Right cardiac atrium (tissue), 5 donors: ENCODE measurements around the gene UXS1. TPM values are rescaled to one million over a fixed set of nuclear protein-coding genes. Genes with fewer than 3 reads are reported as not detected.
A peak's percentile ranks its signal among the peaks of the same experiment; 100 is the strongest.

Experiments
- ATAC-seq, 2 donors: fragments of 200-7000 bp; cut with Tn5 transposase; one replicate each; pipeline versions ENCODE4 v1.8.0 to v1.9.1; 2020; ENCODE audit warnings: moderate library complexity in 2 of 2, mild to moderate bottlenecking in 1 of 2
- DNase-seq, 3 donors: peaks; one replicate each; pipeline ENCODE4 v3.0.0-alpha.2; 2020
- H3K27ac ChIP-seq: one replicate; pipeline ENCODE4 v1.5.1; 2013; ENCODE audit warnings: mild to moderate bottlenecking, low read length, control low read depth, moderate library complexity
- H3K27me3 ChIP-seq: one replicate; pipeline ENCODE4 v1.6.1; 2013; ENCODE audit not compliant: control insufficient read depth, insufficient read depth
- H3K4me1 ChIP-seq: one replicate; pipeline ENCODE4 v1.6.1; 2013; ENCODE audit warnings: low read length; ENCODE audit not compliant: control insufficient read depth, insufficient read depth
- H3K4me3 ChIP-seq: one replicate; pipeline ENCODE4 v1.5.1; 2013; ENCODE audit warnings: low read length, control low read depth
- H3K9me3 ChIP-seq: one replicate; pipeline ENCODE4 v1.6.1; 2013; ENCODE audit warnings: low read length; ENCODE audit not compliant: control insufficient read depth
- WGBS: extraction: QIAGEN DNeasy Blood & Tissue Kit; methylation state at CpG from one replicate; pipeline ENCODE4 v1.1.7; 2013; 5-methylcytosine and 5-hydroxymethylcytosine counted together
- intact Hi-C, 4 donors: fragments of 100-400 bp; cut with DNase I; formaldehyde crosslinking; loops; one replicate each; pipeline versions ENCODE4 v1.11.0 to v1.14.0; 2022 to 2023
- polyA plus RNA-seq: library from polyadenylated mRNA; stranded (reverse); fragments of 200-250 nt; gene quantifications from one replicate; pipeline ENCODE4 v1.2.3, GENCODE V29; 2013
- total RNA-seq, 4 donors: library from RNA; stranded (reverse); fragmentation: NEBNext Ultra II Directional; extraction: Animal tissue kit (Norgen Biotek cat#: 25700); gene quantifications; one replicate each; pipeline ENCODE4 v1.2.1, GENCODE V29; 2021
- donor health status: healthy with polysubstance abuse.
- donor health status: DM: no; HTN: yes; CAD: no.
- donor health status: DM: no; HTN: no; CAD: no.
- donor health status: DM: no; HTN: yes; CAD: no; lungs with severe emphysema.
- donor health status: DM: yes; HTN: yes; CAD: no.

UXS1 gene
- total and polyA plus RNA-seq, 5 donors, result 25.7 to 35.4 (median 27.3) TPM

DNA sequence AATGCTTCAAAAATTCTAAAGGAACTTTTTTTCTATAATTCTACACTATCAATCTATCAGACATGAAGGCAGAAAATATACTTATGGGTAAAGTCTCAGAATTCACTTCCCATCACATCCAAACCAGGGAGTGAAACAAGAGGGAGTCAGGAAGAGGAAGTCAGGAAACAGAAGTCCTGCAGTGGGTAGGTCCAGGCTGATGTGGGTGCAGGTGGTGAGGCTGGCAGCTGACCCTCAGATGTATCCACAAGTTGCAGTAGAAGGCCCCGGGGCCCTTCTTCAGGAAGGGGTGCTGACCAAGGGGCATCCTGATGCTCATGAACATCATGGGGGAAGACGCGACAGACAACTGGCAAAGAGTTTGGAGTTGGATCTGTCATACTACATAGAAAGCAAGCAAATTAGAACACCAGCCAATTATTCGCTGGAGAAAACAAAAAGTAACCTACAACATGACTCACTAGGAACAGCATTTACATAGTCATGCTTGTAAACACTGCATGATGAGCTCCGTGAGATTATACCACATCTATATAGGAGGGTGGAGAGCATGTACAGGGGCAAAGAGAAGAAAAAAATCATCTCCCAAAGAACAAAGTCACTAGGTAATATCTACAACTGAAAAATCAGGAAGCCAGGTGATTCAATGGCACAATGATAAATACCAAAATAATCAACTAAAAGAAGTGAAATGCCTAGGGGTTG, 4.2 kb downstream of the UXS1 start:
- Histone ChIP-seq H3K27me3 (no peaks in the 10 kb centered on the region), H3K4me3 (no peak overlapping the region), H3K4me1 (no peaks in the 10 kb centered on the region), H3K9me3 (no peaks in the 10 kb centered on the region), H3K27ac (no peak overlapping the region)
- ATAC-seq, result no peak
- DNase-seq, result no peak
- intact Hi-C loops, result no loop called here
- 86% methylated on average over 5 of the region's 5 CpGs for WGBS

DNA sequence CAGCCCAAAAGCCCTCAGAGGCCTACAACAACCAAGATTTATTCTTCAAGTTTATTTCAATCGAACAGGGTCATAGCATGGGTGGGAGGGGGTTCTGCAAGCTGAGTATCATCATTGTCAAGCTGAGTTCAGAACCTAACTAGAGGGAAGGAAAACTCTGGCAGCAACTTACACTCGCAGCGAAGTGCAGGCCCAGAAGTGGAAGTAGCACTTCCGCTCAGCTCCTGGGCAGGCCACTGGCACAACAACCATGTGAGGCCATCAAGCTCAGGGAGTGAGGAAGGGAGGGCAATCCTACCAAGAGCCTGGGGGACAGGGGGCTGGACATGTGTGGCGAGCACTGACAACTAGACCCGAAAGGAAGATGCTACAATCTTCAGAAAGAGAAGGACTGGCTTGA, 4.8 kb downstream of the UXS1 start:
- Histone ChIP-seq H3K27ac (no peak overlapping the region), H3K9me3 (no peaks in the 10 kb centered on the region), H3K4me3 (no peak overlapping the region), H3K27me3 (no peaks in the 10 kb centered on the region), H3K4me1 (no peaks in the 10 kb centered on the region)
- 79% methylated on average over 6 of the region's 6 CpGs for WGBS
- no peak for DNase-seq
- intact Hi-C loops, result no loop called here
- ATAC-seq, result no peak

DNA sequence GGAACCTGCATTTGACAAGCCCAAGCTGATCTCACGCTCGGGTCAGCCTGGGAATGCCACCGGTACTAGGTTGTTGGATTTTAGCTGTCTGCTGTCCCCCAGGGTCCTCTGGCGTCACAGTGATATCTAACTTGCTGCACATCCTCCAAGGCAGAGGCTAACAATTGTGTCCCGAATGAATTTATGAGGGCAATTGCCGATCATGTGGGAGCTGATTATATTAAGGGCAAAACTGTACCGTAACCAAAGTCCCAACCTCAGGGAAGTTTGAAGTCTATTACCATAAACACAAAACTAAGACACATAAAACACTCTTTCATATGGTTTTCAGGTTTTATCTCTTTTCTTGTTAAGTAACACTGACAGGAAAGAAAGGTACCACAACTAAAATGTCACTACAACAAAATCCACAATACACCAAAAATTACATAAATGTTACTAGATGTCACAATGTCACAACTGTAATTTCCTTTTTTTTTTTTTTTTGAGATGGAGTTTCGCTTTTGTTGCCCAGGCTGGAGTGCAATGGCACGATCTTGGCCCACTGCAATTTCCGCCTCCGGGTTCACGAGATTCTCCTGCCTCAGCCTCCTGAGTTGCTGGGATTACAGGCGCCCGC, 6.7 kb downstream of the UXS1 start:
- Histone ChIP-seq H3K27me3 (no peaks in the 10 kb centered on the region), H3K4me3 (no peak overlapping the region), H3K4me1 (no peaks in the 10 kb centered on the region), H3K9me3 (no peaks in the 10 kb centered on the region), H3K27ac (no peak overlapping the region)
- intact Hi-C loops, result no loop called here
- WGBS, result 86% methylated on average over 14 of the region's 14 CpGs
- no peak for ATAC-seq
- DNase-seq, result no peak

DNA sequence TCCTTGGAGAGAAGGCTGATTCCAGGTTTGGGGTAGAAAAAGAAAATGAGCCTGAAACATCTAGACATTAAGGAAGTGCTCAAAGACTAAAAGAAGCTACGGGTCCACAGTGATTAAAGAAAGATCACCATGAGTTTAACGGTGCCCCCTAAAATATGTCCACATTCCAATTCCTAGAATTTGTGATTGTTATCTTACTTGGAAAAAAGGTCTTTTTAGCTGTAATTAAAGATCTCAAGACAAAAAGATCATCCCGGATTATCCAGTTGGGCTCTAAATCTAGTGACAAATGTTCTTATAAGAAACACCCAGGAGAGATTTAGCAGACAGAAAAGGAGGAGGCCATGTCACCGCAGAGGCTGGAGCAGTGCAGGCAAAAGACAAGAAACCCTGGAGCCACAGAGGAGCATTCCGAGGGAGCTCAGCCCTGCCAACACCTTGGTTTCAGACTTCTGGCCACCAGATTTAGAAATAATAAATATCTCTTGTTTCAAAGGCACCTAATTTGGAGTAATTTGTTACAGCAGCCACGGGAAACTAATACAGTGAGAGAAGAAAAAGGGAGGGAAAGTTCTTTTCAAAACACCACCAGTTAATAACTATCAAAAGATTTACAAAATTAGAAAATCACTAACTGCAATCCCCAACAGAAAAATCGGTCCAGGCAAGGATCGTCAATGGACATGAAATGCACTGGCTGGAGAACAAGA, 8.5 kb downstream of the UXS1 start:
- H3K4me3 ChIP-seq, result no peak overlapping the region
- ATAC-seq (no peak), DNase-seq (no peak)
- H3K9me3 ChIP-seq, result no peaks in the 10 kb centered on the region
- 81% methylated on average over 8 of the region's 8 CpGs for WGBS
- no peaks in the 10 kb centered on the region for H3K4me1 ChIP-seq
- H3K27me3 ChIP-seq, result no peaks in the 10 kb centered on the region
- H3K27ac ChIP-seq, result no peak overlapping the region
- intact Hi-C loops, result no loop called here

DNA sequence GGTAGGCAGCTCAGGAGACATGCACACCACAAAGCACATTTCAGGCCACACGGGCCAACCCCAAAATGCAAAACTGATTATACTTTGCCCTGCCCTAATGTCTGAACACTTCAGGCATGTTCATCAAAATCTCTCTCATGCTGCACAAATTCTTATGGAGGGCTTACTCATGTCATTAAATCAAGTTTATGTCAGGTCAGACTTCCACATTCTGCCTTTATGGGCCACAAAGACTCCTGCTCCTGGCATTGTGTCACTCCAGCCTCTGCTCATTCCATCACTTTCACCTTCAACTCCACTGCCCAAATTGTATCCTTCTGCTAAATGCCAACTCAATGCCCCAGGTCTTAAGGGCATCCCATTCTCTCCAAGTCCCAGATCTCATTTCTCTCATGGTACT, 9.2 kb downstream of the UXS1 start:
- intact Hi-C loops, result no loop called here
- Histone ChIP-seq H3K27ac (no peak overlapping the region), H3K4me1 (no peaks in the 10 kb centered on the region), H3K27me3 (no peaks in the 10 kb centered on the region), H3K9me3 (no peaks in the 10 kb centered on the region), H3K4me3 (no peak overlapping the region)
- DNase-seq (no peak), ATAC-seq (no peak)
- WGBS, result 98% methylated on average over 1 of the region's 1 CpG

DNA sequence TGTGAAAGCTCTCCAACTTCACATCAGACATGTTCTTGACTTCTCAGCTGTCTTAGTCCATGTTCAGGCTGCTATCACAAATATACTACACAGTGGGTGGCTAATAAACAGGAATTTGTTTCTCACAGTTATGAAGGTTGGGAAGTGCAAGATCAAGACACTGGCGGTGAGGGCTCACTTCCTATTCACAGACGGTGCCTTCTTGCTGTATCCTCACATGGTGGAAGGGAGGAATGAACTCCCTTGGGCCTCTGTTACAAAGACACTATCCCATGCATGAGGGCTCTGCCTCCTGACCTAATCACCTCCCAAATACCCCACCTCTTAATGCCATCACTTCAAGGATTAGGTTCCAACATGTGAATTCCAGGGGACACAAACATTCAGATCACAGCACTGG, 9.7 kb downstream of the UXS1 start:
- ATAC-seq (no peak), DNase-seq (no peak)
- Histone ChIP-seq H3K4me3 (no peak overlapping the region), H3K9me3 (no peaks in the 10 kb centered on the region), H3K27ac (no peak overlapping the region), H3K27me3 (no peaks in the 10 kb centered on the region), H3K4me1 (no peaks in the 10 kb centered on the region)
- WGBS, result 61% methylated on average over 2 of the region's 2 CpGs
- intact Hi-C loops, result no loop called here

DNA sequence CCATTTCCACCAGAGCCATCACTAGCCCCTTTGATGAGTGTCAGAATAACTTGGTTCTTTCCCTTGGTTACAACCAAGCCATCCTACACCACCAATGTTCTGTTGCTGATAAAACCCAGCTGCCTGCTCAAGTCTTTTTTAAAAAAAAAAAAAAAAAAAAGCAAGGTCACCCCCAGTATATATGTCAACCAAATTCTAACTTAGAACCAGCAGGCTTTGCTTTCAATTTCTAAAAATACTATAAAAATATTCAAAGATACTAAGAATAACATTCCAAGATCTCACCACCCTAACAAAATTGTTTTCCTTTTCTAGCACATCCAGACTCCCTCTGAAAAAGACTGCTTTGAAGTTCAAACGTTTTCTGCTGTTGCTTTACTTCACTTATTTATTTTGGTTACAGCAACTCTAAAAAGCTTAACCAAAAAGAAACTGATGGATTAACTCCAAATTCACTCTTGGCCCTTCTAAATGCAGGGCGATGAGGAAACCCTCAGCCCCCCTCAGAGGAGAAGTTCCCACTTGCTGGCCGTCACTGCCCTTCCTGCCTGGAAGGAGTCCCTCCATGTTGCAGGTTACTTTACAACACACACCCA, 10.9 kb downstream of the UXS1 start:
- WGBS, result 11% methylated on average over 3 of the region's 3 CpGs
- H3K4me1 ChIP-seq, result no peaks in the 10 kb centered on the region
- ATAC-seq, result peak in 1 of 2 donors; percentile 33
- H3K27ac ChIP-seq, result no peak overlapping the region
- no peak overlapping the region for H3K4me3 ChIP-seq
- intact Hi-C loops, result no loop called here
- H3K9me3 ChIP-seq, result no peaks in the 10 kb centered on the region
- H3K27me3 ChIP-seq, result no peaks in the 10 kb centered on the region
- DNase-seq, result peak in 1 of 3 donors; percentile 40

DNA sequence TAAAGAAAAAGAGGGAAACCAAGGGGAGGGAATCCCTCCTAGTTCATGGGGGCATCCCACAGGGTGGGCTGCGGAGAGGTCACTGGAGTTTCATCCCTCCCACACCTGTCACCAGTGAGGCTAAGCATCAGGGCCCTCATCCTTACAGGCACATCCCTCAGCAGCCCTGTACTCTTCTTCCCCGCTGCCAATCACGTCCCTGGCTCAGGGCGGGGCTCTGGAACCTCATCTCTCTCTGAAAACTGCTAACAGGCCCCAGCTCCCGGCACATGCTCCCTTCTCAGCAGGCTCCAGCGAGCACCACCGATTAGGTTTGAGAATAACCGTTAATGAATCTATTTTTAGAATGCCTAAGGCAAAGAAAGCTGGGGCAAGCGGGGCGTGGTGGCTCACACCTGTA, 13.0 kb downstream of the UXS1 start:
- whole genome bisulfite sequencing, result 88% methylated on average over 10 of the region's 10 CpGs
- ATAC-seq (no peak), DNase-seq (no peak)
- no peak overlapping the region for H3K27ac ChIP-seq
- no peaks in the 10 kb centered on the region for H3K27me3 ChIP-seq
- intact Hi-C loops, result no loop called here
- no peaks in the 10 kb centered on the region for H3K9me3 ChIP-seq
- H3K4me1 ChIP-seq, result no peaks in the 10 kb centered on the region
- no peak overlapping the region for H3K4me3 ChIP-seq

DNA sequence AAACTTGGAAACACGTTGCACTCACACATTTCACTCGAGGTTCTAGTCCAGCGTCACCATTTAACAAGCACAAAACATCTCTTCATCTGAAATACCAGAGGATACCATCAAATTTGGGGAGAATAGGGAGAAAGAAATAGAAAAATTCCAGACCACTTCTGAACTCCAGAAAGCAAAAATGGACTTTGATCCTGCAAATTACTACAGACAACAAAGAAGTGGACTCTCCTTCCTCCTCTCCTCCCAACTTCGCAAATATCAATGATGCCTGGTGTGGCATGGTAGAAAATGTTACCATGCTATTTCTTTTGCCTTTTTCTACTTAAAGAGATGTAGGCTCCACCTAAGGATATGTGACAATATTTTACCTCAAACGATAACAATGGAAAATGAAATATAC, 13.5 kb downstream of the UXS1 start:
- H3K4me1 ChIP-seq, result no peaks in the 10 kb centered on the region
- DNase-seq, result no peak
- no peak overlapping the region for H3K4me3 ChIP-seq
- H3K27ac ChIP-seq, result no peak overlapping the region
- H3K27me3 ChIP-seq, result no peaks in the 10 kb centered on the region
- H3K9me3 ChIP-seq, result no peaks in the 10 kb centered on the region
- no peak for ATAC-seq
- intact Hi-C loops, result no loop called here
- 93% methylated on average over 5 of the region's 5 CpGs for WGBS

DNA sequence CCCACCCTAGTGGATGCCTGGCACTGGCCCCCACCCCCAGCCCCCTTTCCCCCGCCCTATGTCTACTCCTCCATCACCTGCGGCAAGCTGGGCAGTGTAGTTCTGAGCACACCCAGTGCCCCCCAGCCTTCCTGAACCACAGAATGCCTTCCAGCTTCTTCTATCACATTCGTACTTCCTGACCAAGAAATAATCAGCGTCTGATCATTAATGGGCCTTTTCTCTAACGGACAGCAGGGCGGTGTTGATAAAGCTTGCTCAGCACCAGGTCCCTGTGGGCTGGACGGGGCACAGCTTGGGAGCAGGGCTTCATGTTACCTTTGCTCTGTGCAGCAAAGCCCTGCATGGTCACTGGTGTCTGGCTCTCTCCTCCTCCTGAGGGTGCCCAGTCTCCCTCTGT, 15.4 kb downstream of the UXS1 start:
- H3K4me1 ChIP-seq, result no peaks in the 10 kb centered on the region
- DNase-seq (no peak), ATAC-seq (no peak)
- H3K4me3 ChIP-seq, result no peak overlapping the region
- intact Hi-C loops, result no loop called here
- H3K9me3 ChIP-seq, result no peaks in the 10 kb centered on the region
- H3K27ac ChIP-seq, result no peak overlapping the region
- no peaks in the 10 kb centered on the region for H3K27me3 ChIP-seq
- 91% methylated on average over 7 of the region's 7 CpGs for WGBS

DNA sequence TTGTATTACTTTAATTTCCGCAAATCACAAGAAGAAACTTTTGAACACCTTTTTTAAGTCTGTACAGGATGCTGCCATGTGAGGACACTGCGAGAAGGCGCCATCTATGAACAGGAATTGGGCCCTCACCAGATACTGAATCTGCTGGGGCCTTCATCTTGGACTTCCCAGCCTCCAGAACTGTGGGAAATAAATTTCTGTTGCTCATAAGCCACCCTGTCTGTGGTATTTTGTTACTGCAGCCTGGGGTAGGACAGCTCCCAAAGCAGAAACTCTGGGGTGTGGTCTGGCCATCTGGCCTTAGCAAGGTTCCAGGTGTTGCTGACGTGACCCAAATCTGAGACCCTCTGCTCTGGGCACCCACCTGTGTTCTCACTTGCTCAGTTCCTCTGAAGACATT, 16.5 kb downstream of the UXS1 start:
- H3K27me3 ChIP-seq, result no peaks in the 10 kb centered on the region
- no peaks in the 10 kb centered on the region for H3K9me3 ChIP-seq
- intact Hi-C loops, result no loop called here
- no peaks in the 10 kb centered on the region for H3K4me1 ChIP-seq
- ATAC-seq (no peak), DNase-seq (no peak)
- no peak overlapping the region for H3K4me3 ChIP-seq
- whole genome bisulfite sequencing, result 97% methylated on average over 4 of the region's 4 CpGs
- H3K27ac ChIP-seq, result no peak overlapping the region
